ENCODE data around the gene JCHAIN.
"Not testable (repeated sequence)": the region's sequence is repeated elsewhere in the genome, so short reads cannot be mapped to it uniquely, and the experiment has no call there.

JCHAIN gene

DNA sequence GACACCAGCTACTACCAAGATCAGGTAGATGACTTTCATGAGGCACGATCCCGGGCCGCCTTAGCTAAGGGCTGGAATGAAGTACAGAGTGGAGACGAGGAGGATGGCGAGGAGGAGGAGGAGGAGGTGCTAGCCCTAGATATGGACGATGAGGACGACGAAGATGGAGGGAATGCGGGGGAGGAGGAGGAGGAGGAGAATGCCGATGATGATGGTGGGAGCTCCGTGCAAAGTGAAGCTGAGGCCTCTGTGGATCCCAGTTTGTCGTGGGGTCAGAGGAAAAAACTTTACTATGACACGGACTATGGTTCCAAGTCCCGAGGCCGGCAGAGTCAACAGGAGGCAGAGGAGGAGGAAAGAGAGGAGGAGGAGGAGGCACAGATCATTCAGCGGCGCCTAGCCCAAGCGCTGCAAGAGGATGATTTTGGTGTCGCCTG, 22.5 kb upstream of the JCHAIN start:
- peak in 1 of 3 donors; percentile 18 for DNase-seq (ENCODE audit: low read depth in 2 of 3, low spot score in 1 of 3)

DNA sequence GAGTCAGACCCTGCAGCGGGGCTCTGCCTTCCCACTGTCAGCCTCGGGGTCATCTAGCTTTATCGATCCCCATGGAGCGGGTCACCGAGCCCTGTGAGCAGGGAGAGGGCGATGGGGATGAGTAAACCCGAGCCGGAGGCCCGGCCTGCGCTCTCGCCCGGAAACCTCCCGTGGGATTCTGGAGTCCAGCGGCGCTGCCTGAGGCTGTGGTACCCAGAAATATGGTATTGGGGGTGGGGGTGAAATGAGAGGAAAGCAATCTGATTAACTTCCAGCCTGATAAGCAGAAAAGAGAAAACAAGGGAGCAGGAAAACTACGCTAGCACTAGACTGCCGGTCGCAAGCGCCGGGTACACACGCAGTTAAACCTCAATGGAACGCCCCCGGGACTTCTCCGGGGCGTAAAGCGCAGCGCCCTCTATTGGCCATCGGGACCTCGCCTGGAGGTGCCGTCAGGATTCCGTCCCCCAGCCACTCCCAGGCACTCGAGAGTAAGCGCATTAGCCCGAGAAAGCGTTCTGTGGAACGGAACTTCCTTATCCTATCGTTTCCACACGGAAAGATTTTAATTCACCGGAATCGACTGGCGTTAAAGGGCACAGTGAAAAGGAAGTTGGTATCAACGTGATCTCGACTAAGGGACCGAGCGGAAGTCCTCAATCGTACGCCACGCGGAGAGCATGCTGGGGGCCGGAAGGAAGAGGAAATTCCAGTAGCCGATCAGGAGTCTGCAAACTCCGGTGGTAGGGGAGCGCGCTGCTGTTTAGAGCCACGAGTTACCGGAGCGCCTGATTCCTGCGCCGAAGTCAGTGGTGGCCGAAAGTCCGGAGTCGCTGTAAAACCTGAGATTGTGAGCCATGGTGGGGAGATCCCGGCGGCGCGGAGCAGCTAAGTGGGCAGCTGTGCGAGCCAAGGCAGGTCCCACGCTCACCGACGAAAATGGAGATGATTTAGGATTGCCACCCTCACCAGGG, 21.8 kb upstream of the JCHAIN start, which contains the start of gene UTP3:
Gene UTP3, plus strand, starts transcription at position 712 of the 974 bp plus-strand sequence. Its CDS starts 146 bp downstream, at position 858.
- DNase-seq (ENCODE audit: low read depth in 2 of 3, low spot score in 1 of 3) = peak; percentile 90 to 92 (median 91)

DNA sequence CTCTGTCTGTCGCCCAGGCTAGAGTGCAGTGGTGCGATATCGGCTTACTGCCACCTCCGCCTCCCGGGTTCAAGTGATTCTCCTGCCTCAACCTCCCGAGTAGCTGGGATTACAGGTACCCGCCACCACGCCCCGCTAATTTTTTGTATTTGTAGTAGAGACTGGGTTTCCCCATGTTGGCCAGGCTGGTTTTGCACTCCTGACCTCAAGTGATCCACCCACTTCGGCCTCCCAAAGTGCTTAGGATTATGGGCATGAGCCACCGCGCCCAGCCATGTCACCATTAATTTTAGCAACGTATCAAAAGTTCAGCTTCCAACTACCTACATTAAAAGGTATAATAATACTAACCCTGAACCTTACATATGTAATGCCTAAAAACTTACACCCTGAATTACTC, 21.1 kb upstream of the JCHAIN start:
- DNase-seq (ENCODE audit: low read depth in 2 of 3, low spot score in 1 of 3) = no peak

GRCh38 chr4:70682142-70682541, 15.8 kb upstream of the JCHAIN start:
- not testable (repeated sequence) for DNase-seq (ENCODE audit: low read depth in 2 of 3, low spot score in 1 of 3)

- DNase-seq (ENCODE audit: low read depth in 2 of 3, low spot score in 1 of 3) = no peak
Measured at GRCh38 chr4:70681704-70682103, 15.4 kb upstream of the JCHAIN start.

DNA sequence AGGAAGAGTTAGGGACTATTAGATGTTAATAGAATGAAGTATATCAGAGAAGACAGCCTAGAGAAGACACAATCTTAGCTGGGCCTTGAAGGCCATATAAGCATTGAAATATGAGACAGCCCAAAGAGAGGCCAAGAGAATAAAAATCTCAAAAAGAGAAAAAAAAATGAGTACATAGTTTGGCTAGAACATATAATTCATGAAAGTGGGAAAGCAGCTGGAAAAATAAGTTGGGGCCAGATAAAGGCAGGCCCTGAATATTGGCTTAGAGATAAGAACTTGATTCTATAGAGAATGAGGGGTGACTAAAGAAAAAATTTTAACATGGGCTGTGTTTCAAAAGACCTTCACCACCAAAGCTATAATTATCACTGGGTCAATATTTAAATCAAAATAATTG, 14.6 kb upstream of the JCHAIN start:
- DNase-seq (ENCODE audit: low read depth in 2 of 3, low spot score in 1 of 3) = no peak

- no peak for DNase-seq (ENCODE audit: low read depth in 2 of 3, low spot score in 1 of 3)
Measured at GRCh38 chr4:70678383-70678999, 12.2 kb upstream of the JCHAIN start.

DNA sequence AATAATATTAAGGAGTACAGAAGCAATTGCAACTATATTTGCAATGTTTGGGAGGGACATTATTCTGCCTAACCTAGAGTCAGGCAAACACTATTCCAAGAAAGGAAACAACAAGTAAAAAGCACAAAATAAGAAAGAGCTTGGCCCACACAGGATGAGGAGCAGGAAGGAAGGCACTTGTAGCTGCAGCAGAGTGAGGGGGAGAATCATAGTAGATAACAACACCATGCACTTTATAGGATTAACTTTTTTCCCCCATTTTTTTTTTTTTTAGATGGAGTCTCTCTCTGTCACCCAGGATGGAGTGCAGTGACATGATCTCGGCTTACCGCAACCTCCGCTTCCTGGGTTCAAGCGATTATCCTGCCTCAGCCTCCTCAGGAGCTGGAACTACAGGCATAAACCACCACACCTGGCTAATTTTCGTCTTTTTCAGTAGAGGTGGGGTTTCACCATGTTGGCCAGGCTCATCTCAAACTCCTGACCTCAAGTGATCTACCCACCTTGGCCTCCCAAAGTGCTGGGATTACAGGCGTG, 10.3 kb upstream of the JCHAIN start:
- no peak for DNase-seq (ENCODE audit: low read depth in 2 of 3, low spot score in 1 of 3)

- DNase-seq (ENCODE audit: low read depth in 2 of 3, low spot score in 1 of 3) = no peak
Measured at GRCh38 chr4:70674731-70675130, 8.4 kb upstream of the JCHAIN start.

GRCh38 chr4:70674191-70674590, 7.9 kb upstream of the JCHAIN start:
- DNase-seq (ENCODE audit: low read depth in 2 of 3, low spot score in 1 of 3) = no peak

GRCh38 chr4:70671091-70671490, 4.8 kb upstream of the JCHAIN start:
- DNase-seq (ENCODE audit: low read depth in 2 of 3, low spot score in 1 of 3) = no peak

- DNase-seq (ENCODE audit: low read depth in 2 of 3, low spot score in 1 of 3) = no peak
Measured at GRCh38 chr4:70670332-70671014, 4.2 kb upstream of the JCHAIN start.

- DNase-seq (ENCODE audit: low read depth in 2 of 3, low spot score in 1 of 3) = no peak
Measured at GRCh38 chr4:70667740-70668535, 1.6 kb upstream of the JCHAIN start.

- DNase-seq (ENCODE audit: low read depth in 2 of 3, low spot score in 1 of 3) = peak in 2 of 3 donors; percentile 10 to 14
Measured at GRCh38 chr4:70661309-70661922, 4.9 kb downstream of the JCHAIN start.

DNA sequence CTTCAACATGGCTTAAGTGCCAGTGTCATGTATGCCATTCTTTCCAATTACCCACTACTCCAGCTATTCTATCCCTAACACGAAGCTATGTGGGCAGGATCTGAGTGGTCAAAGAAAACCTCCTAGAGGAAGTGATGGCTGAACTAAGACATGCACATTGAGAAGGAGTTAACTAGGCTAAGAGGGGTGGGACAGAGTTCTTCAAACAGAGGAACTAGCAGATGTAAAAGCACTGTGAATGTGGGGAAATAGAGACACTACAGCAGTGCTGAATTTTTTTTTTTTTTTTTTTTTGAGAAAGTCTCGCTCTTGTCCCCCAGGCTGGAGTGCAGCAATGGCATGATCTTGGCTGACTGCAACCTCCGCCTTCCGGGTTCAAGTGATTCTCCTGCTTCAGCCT, 6.2 kb downstream of the JCHAIN start:
- DNase-seq (ENCODE audit: low read depth in 2 of 3, low spot score in 1 of 3) = no peak

DNA sequence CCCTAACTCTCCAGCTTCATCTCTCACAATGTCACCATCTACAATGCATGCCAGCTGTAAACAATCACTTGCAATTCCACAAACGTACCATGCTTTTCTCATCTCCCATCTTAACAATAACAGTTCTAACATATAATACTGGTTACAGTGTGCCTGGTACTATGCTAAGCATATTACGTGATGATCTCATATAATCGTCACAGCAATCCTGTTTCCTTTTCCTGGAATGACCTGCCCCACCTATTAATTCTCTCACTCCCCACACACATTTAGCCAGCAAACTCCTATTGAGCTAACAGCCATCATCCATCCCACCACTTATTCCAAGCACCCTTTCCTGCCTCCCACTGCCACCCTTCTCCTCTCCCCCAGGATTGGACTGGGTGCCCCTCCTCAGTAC, 7.9 kb downstream of the JCHAIN start:
- DNase-seq (ENCODE audit: low read depth in 2 of 3, low spot score in 1 of 3) = no peak

DNA sequence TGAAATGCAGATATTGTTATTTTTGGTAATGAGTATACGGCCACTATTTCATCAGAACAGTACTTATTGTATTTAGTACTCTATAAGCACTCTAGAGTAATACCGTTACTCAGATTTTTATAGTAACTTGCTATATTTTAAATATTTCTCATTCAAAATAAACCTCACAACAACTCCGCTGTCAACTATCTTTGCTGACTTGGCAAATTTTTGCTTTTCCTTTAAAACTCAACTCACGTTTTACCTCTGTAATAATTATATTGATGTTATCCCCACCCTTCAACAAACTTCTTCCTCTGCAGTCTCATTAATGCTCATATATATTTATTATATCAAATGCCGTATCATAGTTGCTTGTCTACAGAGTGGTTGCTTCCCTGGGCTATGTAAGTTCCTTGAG, 9.0 kb downstream of the JCHAIN start:
- DNase-seq (ENCODE audit: low read depth in 2 of 3, low spot score in 1 of 3) = no peak

- no peak for DNase-seq (ENCODE audit: low read depth in 2 of 3, low spot score in 1 of 3)
Measured at GRCh38 chr4:70654605-70655011, 11.7 kb downstream of the JCHAIN start.

GRCh38 chr4:70651864-70652506, 14.3 kb downstream of the JCHAIN start:
- DNase-seq (ENCODE audit: low read depth in 2 of 3, low spot score in 1 of 3) = no peak

- not testable (repeated sequence) for DNase-seq (ENCODE audit: low read depth in 2 of 3, low spot score in 1 of 3)
Measured at GRCh38 chr4:70650741-70651140, 15.6 kb downstream of the JCHAIN start.

Measured in stimulated activated CD4-positive, alpha-beta T cell treated with anti-CD3 and anti-CD28 coated beads, Interleukin-12 subunit alpha, Interleukin-12 subunit beta, amount 100 ng/mL, for 48 hours (primary cell).